Lower lobe of right lung (tissue), 2 donors: ENCODE results near the gene TRNT1. TPM values are rescaled to one million over a fixed set of nuclear protein-coding genes. Genes with fewer than 3 reads are reported as not detected.

Experiments used
- ATAC-seq, 2 donors: fragments of 200-7000 bp; cut with Tn5 transposase; one replicate each; pipeline ENCODE4 v1.9.1; 2020 to 2022; ENCODE audit warnings: mild to moderate bottlenecking in 2 of 2, moderate library complexity in 2 of 2
- DNase-seq: peaks from one replicate; pipeline ENCODE4 v3.0.0-alpha.2; 2020
- H3K27ac ChIP-seq: fragments of 200-600 bp; one replicate; pipeline ENCODE4 v1.8.0; 2022
- H3K27me3 ChIP-seq: fragments of 200-600 bp; one replicate; pipeline ENCODE4 v1.8.0; 2022; ENCODE audit warnings: low read depth
- H3K36me3 ChIP-seq: fragments of 200-600 bp; one replicate; pipeline ENCODE4 v1.8.0; 2022; ENCODE audit warnings: mild to moderate bottlenecking
- H3K4me1 ChIP-seq: fragments of 200-600 bp; one replicate; pipeline ENCODE4 v1.8.0; 2022
- H3K4me3 ChIP-seq: fragments of 200-600 bp; one replicate; pipeline ENCODE4 v1.8.0; 2022; ENCODE audit warnings: mild to moderate bottlenecking
- H3K9me3 ChIP-seq: fragments of 200-600 bp; one replicate; pipeline ENCODE4 v1.8.0; 2022
- CTCF ChIP-seq: fragments of 200-600 bp; IDR thresholded peaks from one replicate; pipeline ENCODE4 v1.8.0; 2022; ENCODE audit warnings: antibody characterized with exemption, mild to moderate bottlenecking
- intact Hi-C: fragments of 100-400 bp; cut with DNase I; formaldehyde crosslinking; loops from one replicate; pipeline ENCODE4 v1.11.0; 2022
- total RNA-seq: library from RNA; stranded (reverse); fragmentation: NEBNext Ultra II Directional; extraction: Animal tissue kit (Norgen Biotek cat#: 25700); gene quantifications from one replicate; pipeline ENCODE4 v1.2.1, GENCODE V29; 2021
- donor health status: DM: no; HTN: yes; CAD: no; lungs with severe emphysema.

TRNT1 gene
- total RNA-seq, 1 donor from 2014 or later: 22.3 TPM

- H3K4me1 ChIP-seq: peaks cover 10% of the 10 kb centered on the region
These were observed 19.1 kb downstream of the TRNT1 start for GRCh38 chr3:3145831-3146230.

GRCh38 chr3:3149560-3149959, 22.8 kb downstream of the TRNT1 start:
- no peak overlapping the region for H3K27ac ChIP-seq
- intact Hi-C loops: no loop called here
- DNase-seq (no peak), ATAC-seq (no peak)
- no peak for TF ChIP-seq CTCF
- no peaks in the 10 kb centered on the region for H3K9me3 ChIP-seq
- H3K4me3 ChIP-seq: no peak overlapping the region
- H3K27me3 ChIP-seq: no peaks in the 10 kb centered on the region
- H3K4me1 ChIP-seq: peaks cover 14% of the 10 kb centered on the region
- peaks cover 100% of the 10 kb centered on the region for H3K36me3 ChIP-seq

More at GRCh38 chr3:3145831-3146230, 19.1 kb downstream of the TRNT1 start:
- no peak overlapping the region for H3K27ac ChIP-seq
- H3K27me3 ChIP-seq: no peaks in the 10 kb centered on the region
- no peak for ATAC-seq
- intact Hi-C loops: no loop called here
- peaks cover 96% of the 10 kb centered on the region for H3K36me3 ChIP-seq
- no peaks in the 10 kb centered on the region for H3K9me3 ChIP-seq
- no peak overlapping the region for H3K4me3 ChIP-seq
- no peak for DNase-seq
- TF ChIP-seq CTCF: no peak

GRCh38 chr3:3151513-3151912, 24.8 kb downstream of the TRNT1 start:
- ATAC-seq: no peak
- H3K27me3 ChIP-seq: no peaks in the 10 kb centered on the region
- peaks cover 100% of the 10 kb centered on the region for H3K36me3 ChIP-seq
- TF ChIP-seq CTCF: no peak
- no peak overlapping the region for H3K4me3 ChIP-seq
- intact Hi-C loops: no loop called here
- H3K27ac ChIP-seq: no peak overlapping the region
- no peak for DNase-seq
- no peaks in the 10 kb centered on the region for H3K9me3 ChIP-seq
- H3K4me1 ChIP-seq: peaks cover 17% of the 10 kb centered on the region

GRCh38 chr3:3154879-3155610, 28.3 kb downstream of the TRNT1 start:
- Histone ChIP-seq H3K4me1 (peaks cover 13% of the 10 kb centered on the region), H3K36me3 (peaks cover 100% of the 10 kb centered on the region), H3K27ac (no peak overlapping the region), H3K4me3 (no peak overlapping the region), H3K9me3 (no peaks in the 10 kb centered on the region), H3K27me3 (no peaks in the 10 kb centered on the region)
- no peak for TF ChIP-seq CTCF
- intact Hi-C loops: no loop called here
- ATAC-seq: no peak
- DNase-seq: no peak

GRCh38 chr3:3157484-3157883, 30.7 kb downstream of the TRNT1 start:
- intact Hi-C loops: no loop called here
- no peak for TF ChIP-seq CTCF
- no peak for DNase-seq
- H3K27me3 ChIP-seq: no peaks in the 10 kb centered on the region
- H3K4me1 ChIP-seq: peaks cover 7% of the 10 kb centered on the region
- no peak for ATAC-seq
- H3K27ac ChIP-seq: no peak overlapping the region
- H3K9me3 ChIP-seq: no peaks in the 10 kb centered on the region
- peaks cover 100% of the 10 kb centered on the region for H3K36me3 ChIP-seq
- no peak overlapping the region for H3K4me3 ChIP-seq
